HuH-7.5 (cell line): ENCODE data around the gene SHISA4.
"Not testable (repeated sequence)": the region's sequence is repeated elsewhere in the genome, so short reads cannot be mapped to it uniquely, and the experiment has no call there.

Source experiments
- DNase-seq: peaks from one replicate; pipeline ENCODE4 v3.0.0; 2011; ENCODE audit warnings: low spot score

The SHISA4 gene

GRCh38 chr1:201930803-201931202 lies 42.1 kb downstream of the SHISA4 start:
- no peak for DNase-seq

GRCh38 chr1:201933840-201934430 lies 45.2 kb downstream of the SHISA4 start:
- no peak for DNase-seq

- DNase-seq, result no peak
Measured at GRCh38 chr1:201937624-201938213, 49.0 kb downstream of the SHISA4 start.

- no peak for DNase-seq
Measured at GRCh38 chr1:201938440-201939035, 49.8 kb downstream of the SHISA4 start.

- DNase-seq, result no peak
Measured at GRCh38 chr1:201939148-201939547, 50.5 kb downstream of the SHISA4 start.

GRCh38 chr1:201939574-201939973 lies 50.9 kb downstream of the SHISA4 start:
- DNase-seq, result no peak

- DNase-seq, result not testable (repeated sequence)
Measured at GRCh38 chr1:201940316-201940715, 51.6 kb downstream of the SHISA4 start.

GRCh38 chr1:201941420-201942128 lies 52.9 kb downstream of the SHISA4 start:
- no peak for DNase-seq

- no peak for DNase-seq
Measured at GRCh38 chr1:201942129-201942495, 53.4 kb downstream of the SHISA4 start.
